Measurements from ENCODE around the gene NAALADL2. TPM values are rescaled to one million over a fixed set of nuclear protein-coding genes. Genes with fewer than 3 reads are reported as not detected.

Gene NAALADL2
- total and polyA plus RNA-seq, 2 of the 13 experiments (the other 11 are each of a cell fraction or from before 2014, with no cell fraction given), result 0.08 TPM; not detected in 1

GRCh38 chr3:175325440-175325839, 466.3 kb downstream of the NAALADL2 start (continued):
- TF ChIP-seq RORA (CRISPR knock-in tag; IDR thresholded peaks at IDR 0.05) (no peak), ARNTL (CRISPR knock-in tag; IDR thresholded peaks at IDR 0.05) (no peak), IKZF1 (IDR thresholded peaks at IDR 0.05) (no peak), ZNF329 (CRISPR knock-in tag; IDR thresholded peaks at IDR 0.05; ENCODE audit: low read depth) (no peak), THAP11 (CRISPR knock-in tag; IDR thresholded peaks at IDR 0.05) (no peak), JUND (CRISPR knock-in tag; IDR thresholded peaks at IDR 0.05) (no peak), GTF3A (CRISPR knock-in tag; conservative IDR thresholded peaks at IDR 0.05) (no peak), ZNF18 (CRISPR knock-in tag; IDR thresholded peaks at IDR 0.05; ENCODE audit: insufficient replicate concordance) (no peak), MTF1 (CRISPR knock-in tag; IDR thresholded peaks at IDR 0.05) (no peak), TBX2 (CRISPR knock-in tag; IDR thresholded peaks at IDR 0.05; ENCODE audit: borderline replicate concordance) (no peak), SRSF9 (IDR thresholded peaks at IDR 0.05; ENCODE audit: borderline replicate concordance, insufficient read depth, low read depth, low read length, poor library complexity, severe bottlenecking) (no peak), MBNL3 (CRISPR knock-in tag; conservative IDR thresholded peaks at IDR 0.05) (no peak), HNF4G (IDR thresholded peaks at IDR 0.05; ENCODE audit: borderline replicate concordance, low read depth, low read length) (no peak), HNF4G (CRISPR knock-in tag; IDR thresholded peaks at IDR 0.05; ENCODE audit: borderline replicate concordance, low read depth) (no peak)

- intact Hi-C loops (cut with micrococcal nuclease; ENCODE audit: unreplicated experiment), result no loop called here
- ChIA-PET CTCF (ENCODE audit: low intra/inter-chr PET ratio, low total read pairs) (no interaction called here), POLR2A (no interaction called here)
- no peaks in the 10 kb centered on the region for H3K27me3 ChIP-seq (ENCODE audit: control insufficient read depth in 1 of 2, insufficient read depth in 2 of 2, low read length in 2 of 2)
- H3K9me3 ChIP-seq (ENCODE audit: low read length), result 0 out of 2 replicates have a peak, but pooled peaks cover 5% of the 10 kb centered on the region
- no peak overlapping the region for H3K9ac ChIP-seq (ENCODE audit: insufficient read depth, low read depth, low read length)
- WGBS (ENCODE audit: low lambda C conversion rate), result 22% methylated on average over 4 of the region's 4 CpGs
- H3K79me2 ChIP-seq (ENCODE audit: insufficient read depth, low read length), result no peaks in the 10 kb centered on the region
- no peak overlapping the region for H3K27ac ChIP-seq (ENCODE audit: extremely low read length, insufficient read depth, low read length)
- no peak overlapping the region for H3K4me3 ChIP-seq (replicated peaks in 1 of 3; ENCODE audit: insufficient read depth in 1 of 3, low read depth in 2 of 3, low read length in 3 of 3)
- FAIRE-seq (no peak), DNase-seq (ENCODE audit: low spot score) (no peak), ATAC-seq (no peak)
- no peak overlapping the region for H3K4me2 ChIP-seq (ENCODE audit: low read depth, low read length)
- no peak overlapping the region for H2AFZ ChIP-seq (ENCODE audit: low read length)
- in situ Hi-C loops (cut with HindIII; ENCODE audit: extremely low pct_ligation_motif_present, low pct_unique_long_range_greater_than_20kb), result no loop called here
- no peaks in the 10 kb centered on the region for H4K20me1 ChIP-seq (ENCODE audit: insufficient read depth, low read length)
- H3K36me3 ChIP-seq (replicated peaks in 1 of 2; ENCODE audit: control insufficient read depth in 1 of 2, insufficient read depth in 2 of 2, low read length in 2 of 2), result no peaks in the 10 kb centered on the region
- H3K4me1 ChIP-seq (ENCODE audit: insufficient read depth, low read length), result no peaks in the 10 kb centered on the region
- no TSS peak for BruUV-seq (replicated peaks)
- TF ChIP-seq ZKSCAN5 (CRISPR knock-in tag; IDR thresholded peaks at IDR 0.05), result no peak
- no peak for TF ChIP-seq SRY (CRISPR knock-in tag; IDR thresholded peaks at IDR 0.05)
- TF ChIP-seq RAD21 (CRISPR knock-in tag; IDR thresholded peaks at IDR 0.05), result no peak
- no peak for TF ChIP-seq ZNF547 (CRISPR knock-in tag; IDR thresholded peaks at IDR 0.05)
- no peak for TF ChIP-seq ZC3H4 (CRISPR knock-in tag; IDR thresholded peaks at IDR 0.05; ENCODE audit: borderline replicate concordance)
- no peak for TF ChIP-seq ZNF282 (IDR thresholded peaks at IDR 0.05; ENCODE audit: partially characterized antibody)
- TF ChIP-seq WIZ (CRISPR knock-in tag; IDR thresholded peaks at IDR 0.05), result no peak
- no peak for TF ChIP-seq KDM5B (CRISPR knock-in tag; IDR thresholded peaks at IDR 0.05; ENCODE audit: borderline replicate concordance)
- TF ChIP-seq KLF13 (CRISPR knock-in tag; IDR thresholded peaks at IDR 0.05), result no peak
- TF ChIP-seq THAP7 (CRISPR knock-in tag; IDR thresholded peaks at IDR 0.05), result no peak
- no peak for TF ChIP-seq ZNF773 (CRISPR knock-in tag; IDR thresholded peaks at IDR 0.05; ENCODE audit: borderline replicate concordance)
Observed at GRCh38 chr3:175326041-175326440, 466.9 kb downstream of the NAALADL2 start.
